Natural killer cell (primary cell): ENCODE results near the gene PLEKHH2. TPM values are rescaled to one million over a fixed set of nuclear protein-coding genes. Genes with fewer than 3 reads are reported as not detected.

Source experiments
- ATAC-seq, 3 donors: fragments of 150-1000 bp in 2 of 3; fragments of 200-7000 bp in 1 of 3; cut with Tn5 transposase; 1 replicate in 1 of 3; 2 replicates in 2 of 3; pipeline ENCODE4 v1.10.0; 2021; ENCODE audit warnings: mild to moderate bottlenecking in 2 of 3, moderate library complexity in 2 of 3
- DNase-seq, 2 donors: peaks; one replicate each; pipeline versions ENCODE4 v3.0.0 to v3.0.0-alpha.2; 2013 to 2021; ENCODE audit warnings: mixed read lengths in 1 of 2
- H3K27ac ChIP-seq: one replicate; pipeline ENCODE4 v1.5.1; 2013; ENCODE audit warnings: mild to moderate bottlenecking, low read length
- H3K27me3 ChIP-seq: one replicate; pipeline ENCODE4 v1.6.1; 2013; ENCODE audit warnings: low read length; ENCODE audit not compliant: control insufficient read depth, insufficient read depth
- H3K36me3 ChIP-seq: one replicate; pipeline ENCODE4 v1.6.1; 2013; ENCODE audit warnings: low read length; ENCODE audit not compliant: control insufficient read depth, insufficient read depth
- H3K4me1 ChIP-seq: one replicate; pipeline ENCODE4 v1.6.1; 2013; ENCODE audit warnings: low read length; ENCODE audit not compliant: control insufficient read depth, insufficient read depth
- H3K4me3 ChIP-seq: one replicate; pipeline ENCODE4 v1.5.1; 2013; ENCODE audit warnings: low read length
- H3K9me3 ChIP-seq: one replicate; pipeline ENCODE4 v1.6.1; 2013; ENCODE audit warnings: low read length; ENCODE audit not compliant: control insufficient read depth, insufficient read depth
- H3K27ac Mint-ChIP-seq, 2 donors: one replicate each; pipeline ENCODE4 v1.8.0; 2022; ENCODE audit warnings: mild to moderate bottlenecking in 2 of 2, mixed read lengths in 2 of 2, moderate library complexity in 1 of 2
- H3K27me3 Mint-ChIP-seq, 2 donors: one replicate each; pipeline ENCODE4 v1.8.0; 2022; ENCODE audit warnings: low read depth in 2 of 2, mixed read lengths in 2 of 2
- H3K36me3 Mint-ChIP-seq: one replicate; pipeline ENCODE4 v1.8.0; 2022; ENCODE audit warnings: mixed read lengths
- H3K4me1 Mint-ChIP-seq, 2 donors: one replicate each; pipeline ENCODE4 v1.8.0; 2022; ENCODE audit warnings: mixed read lengths in 2 of 2
- H3K4me3 Mint-ChIP-seq: one replicate; pipeline ENCODE4 v1.8.0; 2022; ENCODE audit warnings: mild to moderate bottlenecking, moderate library complexity, mixed read lengths
- H3K9me3 Mint-ChIP-seq, 2 donors: one replicate each; pipeline ENCODE4 v1.8.0; 2022; ENCODE audit warnings: mixed read lengths in 2 of 2
- WGBS: methylation state at CpG from one replicate; pipeline ENCODE4 v1.1.7; 2013; ENCODE audit warnings: missing lambda C conversion rate; ENCODE audit not compliant: insufficient coverage; 5-methylcytosine and 5-hydroxymethylcytosine counted together
- intact Hi-C: fragments of 100-400 bp; cut with micrococcal nuclease; formaldehyde crosslinking; loops from one replicate; pipeline ENCODE4 v1.14.2; 2022
- total RNA-seq, 4 donors: library from RNA; stranded (reverse); fragments of 120-200 nt in 1 of 4; gene quantifications; one replicate each; pipeline versions ENCODE4 v1.2.3 to v1.2.4, GENCODE V29; 2013 to 2022
- TF ChIP-seq, protein P1 (sequence below): fragments of 200-600 bp; IDR thresholded peaks from one replicate; pipeline ENCODE4 v1.8.0; 2022; ENCODE audit warnings: antibody characterized with exemption

The PLEKHH2 gene
- total RNA-seq, 3 donors from 2014 or later (not counting 1 experiment from before 2014, with no cell fraction given): 0.07 to 0.28 (median 0.19) TPM

DNA sequence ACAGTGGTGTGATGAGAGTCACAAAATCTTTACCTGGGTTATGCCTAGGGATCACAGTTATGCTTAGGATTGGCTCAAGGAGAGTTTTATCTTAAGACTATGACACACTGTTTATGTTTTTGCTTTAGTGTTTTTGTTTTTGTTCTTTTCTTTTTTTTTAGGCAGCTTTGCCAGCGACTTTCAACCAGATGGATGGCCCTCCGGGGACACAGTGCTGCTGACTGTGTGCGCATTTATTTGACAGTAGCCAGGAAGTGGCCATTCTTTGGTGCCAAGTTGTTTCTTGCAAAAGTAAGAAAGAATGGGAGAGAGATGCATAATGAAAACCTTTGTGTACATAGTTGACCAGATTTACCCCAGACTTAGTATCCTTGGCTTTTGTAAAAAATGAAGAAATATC, 121.7 kb downstream of the PLEKHH2 start:
- no peaks in the 10 kb centered on the region for H3K9me3 ChIP-seq
- no peaks in the 10 kb centered on the region for H3K36me3 ChIP-seq
- H3K27me3 ChIP-seq: no peaks in the 10 kb centered on the region
- peaks cover 7 to 22% of the 10 kb centered on the region in 2 donors for H3K27me3 Mint-ChIP-seq
- WGBS: 83% methylated on average over 3 of the region's 3 CpGs
- no peaks in the 10 kb centered on the region for H3K4me1 Mint-ChIP-seq
- no peak overlapping the region for H3K4me3 ChIP-seq
- no peak overlapping the region for H3K27ac ChIP-seq
- H3K9me3 Mint-ChIP-seq: no peaks in the 10 kb centered on the region
- ATAC-seq (no peak), DNase-seq (no peak)
- H3K4me3 Mint-ChIP-seq: no peak overlapping the region
- no peaks in the 10 kb centered on the region for H3K36me3 Mint-ChIP-seq
- intact Hi-C loops: no loop called here
- H3K4me1 ChIP-seq: no peaks in the 10 kb centered on the region
- TF ChIP-seq, protein P1, sequence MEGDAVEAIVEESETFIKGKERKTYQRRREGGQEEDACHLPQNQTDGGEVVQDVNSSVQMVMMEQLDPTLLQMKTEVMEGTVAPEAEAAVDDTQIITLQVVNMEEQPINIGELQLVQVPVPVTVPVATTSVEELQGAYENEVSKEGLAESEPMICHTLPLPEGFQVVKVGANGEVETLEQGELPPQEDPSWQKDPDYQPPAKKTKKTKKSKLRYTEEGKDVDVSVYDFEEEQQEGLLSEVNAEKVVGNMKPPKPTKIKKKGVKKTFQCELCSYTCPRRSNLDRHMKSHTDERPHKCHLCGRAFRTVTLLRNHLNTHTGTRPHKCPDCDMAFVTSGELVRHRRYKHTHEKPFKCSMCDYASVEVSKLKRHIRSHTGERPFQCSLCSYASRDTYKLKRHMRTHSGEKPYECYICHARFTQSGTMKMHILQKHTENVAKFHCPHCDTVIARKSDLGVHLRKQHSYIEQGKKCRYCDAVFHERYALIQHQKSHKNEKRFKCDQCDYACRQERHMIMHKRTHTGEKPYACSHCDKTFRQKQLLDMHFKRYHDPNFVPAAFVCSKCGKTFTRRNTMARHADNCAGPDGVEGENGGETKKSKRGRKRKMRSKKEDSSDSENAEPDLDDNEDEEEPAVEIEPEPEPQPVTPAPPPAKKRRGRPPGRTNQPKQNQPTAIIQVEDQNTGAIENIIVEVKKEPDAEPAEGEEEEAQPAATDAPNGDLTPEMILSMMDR: no peak
- H3K27ac Mint-ChIP-seq: no peak overlapping the region

DNA sequence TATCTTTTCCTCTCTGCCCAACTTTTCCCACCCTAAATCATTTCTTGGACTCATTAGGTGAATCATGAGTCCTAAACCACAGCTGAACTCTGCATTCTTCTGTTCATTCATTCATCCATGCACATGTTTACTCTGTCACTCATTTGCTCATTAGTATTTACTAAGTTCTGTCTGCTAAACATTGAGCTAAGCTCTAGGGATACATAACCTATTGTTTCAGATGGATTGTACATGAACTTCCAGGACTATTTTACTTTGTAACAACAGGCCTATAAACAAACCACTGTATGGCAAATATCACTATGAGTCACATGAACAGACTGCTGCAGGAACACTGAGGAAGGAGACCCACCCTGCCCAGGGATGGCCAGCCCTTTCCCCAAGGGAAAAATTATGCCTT, 122.1 kb downstream of the PLEKHH2 start:
- H3K27me3 Mint-ChIP-seq: peaks cover 5 to 20% of the 10 kb centered on the region in 2 donors
- no peaks in the 10 kb centered on the region for H3K9me3 Mint-ChIP-seq
- no peak for DNase-seq
- H3K27ac Mint-ChIP-seq: no peak overlapping the region
- no peaks in the 10 kb centered on the region for H3K36me3 Mint-ChIP-seq
- Histone ChIP-seq H3K9me3 (no peaks in the 10 kb centered on the region), H3K4me1 (no peaks in the 10 kb centered on the region), H3K36me3 (no peaks in the 10 kb centered on the region), H3K4me3 (no peak overlapping the region), H3K27ac (no peak overlapping the region), H3K27me3 (no peaks in the 10 kb centered on the region)
- no peaks in the 10 kb centered on the region for H3K4me1 Mint-ChIP-seq
- H3K4me3 Mint-ChIP-seq: no peak overlapping the region
- no peak for ATAC-seq
- TF ChIP-seq, protein P1: no peak
- intact Hi-C loops: no loop called here

DNA sequence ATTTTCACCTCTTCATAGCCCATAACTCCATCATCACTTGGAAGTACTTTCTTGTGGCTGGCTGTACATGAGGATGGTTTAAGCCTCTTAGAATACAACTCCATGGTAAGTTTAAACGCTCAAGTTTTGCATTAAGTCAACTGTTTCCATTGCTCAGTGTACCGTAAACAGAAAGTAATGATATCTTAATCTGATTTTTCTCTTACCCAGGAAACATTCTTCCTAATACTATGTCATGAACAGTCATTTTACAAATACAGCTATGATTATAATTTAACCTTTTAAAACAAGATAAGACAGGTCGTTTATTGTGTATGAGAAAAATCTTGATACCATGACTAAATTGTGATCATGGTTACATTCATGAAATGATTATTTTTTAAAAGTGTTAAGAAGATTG, 125.2 kb downstream of the PLEKHH2 start:
- Histone ChIP-seq H3K27me3 (no peaks in the 10 kb centered on the region), H3K36me3 (no peaks in the 10 kb centered on the region), H3K9me3 (no peaks in the 10 kb centered on the region), H3K27ac (no peak overlapping the region), H3K4me3 (no peak overlapping the region), H3K4me1 (no peaks in the 10 kb centered on the region)
- no peak overlapping the region for H3K27ac Mint-ChIP-seq
- no peak for ATAC-seq
- intact Hi-C loops: no loop called here
- TF ChIP-seq, protein P1: no peak
- no peak for DNase-seq
- no peaks in the 10 kb centered on the region for H3K9me3 Mint-ChIP-seq
- no peaks in the 10 kb centered on the region for H3K4me1 Mint-ChIP-seq
- no peak overlapping the region for H3K4me3 Mint-ChIP-seq
- H3K36me3 Mint-ChIP-seq: no peaks in the 10 kb centered on the region
- peaks cover 2 to 13% of the 10 kb centered on the region in 2 donors for H3K27me3 Mint-ChIP-seq
- 79% methylated on average over 2 of the region's 3 CpGs for WGBS

DNA sequence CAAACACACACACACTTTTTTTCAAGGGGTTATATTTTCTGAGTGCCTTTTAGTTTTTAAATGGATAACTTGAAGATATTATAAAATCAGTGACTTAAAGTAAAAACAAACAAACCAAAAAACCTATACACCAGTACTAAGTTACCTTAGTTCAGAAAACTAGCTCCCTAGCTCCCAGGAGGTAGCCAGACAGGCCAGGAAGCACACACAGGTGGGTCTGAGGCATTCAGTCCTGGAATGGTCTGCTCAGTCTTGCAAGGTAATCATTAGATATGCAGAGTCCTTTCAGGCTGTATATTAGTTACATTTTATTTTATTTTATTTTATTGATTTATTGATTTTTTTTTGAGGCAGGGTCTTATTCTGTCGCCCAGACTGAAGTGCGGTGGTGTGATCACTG, 126.0 kb downstream of the PLEKHH2 start:
- DNase-seq (no peak), ATAC-seq (no peak)
- Mint-ChIP-seq H3K4me1 (no peaks in the 10 kb centered on the region), H3K9me3 (no peaks in the 10 kb centered on the region), H3K4me3 (no peak overlapping the region), H3K27me3 (peaks cover 2 to 13% of the 10 kb centered on the region in 2 donors), H3K27ac (no peak overlapping the region), H3K36me3 (no peaks in the 10 kb centered on the region)
- no peaks in the 10 kb centered on the region for H3K36me3 ChIP-seq
- 88% methylated on average over 2 of the region's 2 CpGs for WGBS
- no peaks in the 10 kb centered on the region for H3K9me3 ChIP-seq
- no peaks in the 10 kb centered on the region for H3K27me3 ChIP-seq
- H3K27ac ChIP-seq: no peak overlapping the region
- no peaks in the 10 kb centered on the region for H3K4me1 ChIP-seq
- intact Hi-C loops: no loop called here
- TF ChIP-seq, protein P1: no peak
- no peak overlapping the region for H3K4me3 ChIP-seq
